Measurements from ENCODE around the gene KRT71. TPM values are rescaled to one million over a fixed set of nuclear protein-coding genes. Genes with fewer than 3 reads are reported as not detected.

Gene KRT71
- total RNA-seq, 1 experiment from 2014 or later: not detected

DNA sequence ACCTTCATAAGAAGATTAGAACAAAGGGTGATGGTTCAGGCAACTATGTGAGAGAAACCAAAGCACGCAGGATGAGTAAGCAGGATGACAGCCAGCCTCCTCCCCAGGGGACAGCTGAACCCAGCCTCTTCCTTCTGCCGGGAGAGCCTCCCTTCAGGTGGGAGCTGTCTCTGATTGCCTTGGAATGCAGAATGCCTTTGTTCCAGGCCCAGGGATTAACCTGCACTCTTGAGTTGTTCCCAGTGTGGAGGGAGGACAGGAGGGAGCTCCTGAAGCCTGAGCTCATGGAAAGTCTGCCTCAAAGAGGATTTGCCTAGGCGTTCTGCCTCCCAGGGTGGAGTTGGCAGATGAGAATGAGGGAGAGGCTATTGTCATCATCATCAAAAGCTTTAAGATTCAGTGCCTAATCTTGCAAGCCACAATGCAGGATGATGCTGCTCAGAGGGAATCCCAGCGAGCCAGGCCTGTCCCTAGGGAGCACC lies 56.3 kb downstream of the KRT71 start:
- no peak for DNase-seq (ENCODE audit: low read depth, low spot score)
- Histone ChIP-seq H3K4me3 (ENCODE audit: low read depth in 2 of 2, low read length in 2 of 2) (no peak overlapping the region), H3K27me3 (ENCODE audit: control insufficient read depth, insufficient read depth, low read length) (peaks cover 9% of the 10 kb centered on the region; the same call in 1 of the 2 replicates), H3K36me3 (ENCODE audit: control insufficient read depth, insufficient read depth, low read length) (no peaks in the 10 kb centered on the region), H3K27ac (ENCODE audit: low read length) (no peak overlapping the region), H3K4me1 (ENCODE audit: control insufficient read depth, insufficient read depth, low read length) (no peaks in the 10 kb centered on the region), H3K9me3 (ENCODE audit: control insufficient read depth, insufficient read depth, low read depth, low read length) (no peaks in the 10 kb centered on the region)
- no TSS peak for BruUV-seq (replicated peaks)
- intact Hi-C loops (cut with micrococcal nuclease; ENCODE audit: unreplicated experiment) (no loop called here), in situ Hi-C loops (cut with HindIII; ENCODE audit: low pct_unique_long_range_greater_than_20kb, low sequenced_read_pairs) (no loop called here)
- ATAC-seq: no peak
- TF ChIP-seq POLR2AphosphoS5 (IDR thresholded peaks at IDR 0.05; ENCODE audit: low read depth, low read length) (no peak), REST (IDR thresholded peaks at IDR 0.05; ENCODE audit: insufficient read depth in 1 of 2, low read depth in 2 of 2, low read length in 1 of 2) (no peak), SIN3A (IDR thresholded peaks at IDR 0.05; ENCODE audit: borderline replicate concordance, insufficient read depth, low read depth, low read length) (no peak)
- TF ChIP-seq, protein P1, sequence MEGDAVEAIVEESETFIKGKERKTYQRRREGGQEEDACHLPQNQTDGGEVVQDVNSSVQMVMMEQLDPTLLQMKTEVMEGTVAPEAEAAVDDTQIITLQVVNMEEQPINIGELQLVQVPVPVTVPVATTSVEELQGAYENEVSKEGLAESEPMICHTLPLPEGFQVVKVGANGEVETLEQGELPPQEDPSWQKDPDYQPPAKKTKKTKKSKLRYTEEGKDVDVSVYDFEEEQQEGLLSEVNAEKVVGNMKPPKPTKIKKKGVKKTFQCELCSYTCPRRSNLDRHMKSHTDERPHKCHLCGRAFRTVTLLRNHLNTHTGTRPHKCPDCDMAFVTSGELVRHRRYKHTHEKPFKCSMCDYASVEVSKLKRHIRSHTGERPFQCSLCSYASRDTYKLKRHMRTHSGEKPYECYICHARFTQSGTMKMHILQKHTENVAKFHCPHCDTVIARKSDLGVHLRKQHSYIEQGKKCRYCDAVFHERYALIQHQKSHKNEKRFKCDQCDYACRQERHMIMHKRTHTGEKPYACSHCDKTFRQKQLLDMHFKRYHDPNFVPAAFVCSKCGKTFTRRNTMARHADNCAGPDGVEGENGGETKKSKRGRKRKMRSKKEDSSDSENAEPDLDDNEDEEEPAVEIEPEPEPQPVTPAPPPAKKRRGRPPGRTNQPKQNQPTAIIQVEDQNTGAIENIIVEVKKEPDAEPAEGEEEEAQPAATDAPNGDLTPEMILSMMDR (IDR thresholded peaks at IDR 0.05): no peak
- ChIA-PET CTCF (no interaction called here), POLR2A (no interaction called here)

GRCh38 chr12:52496054-52496453 lies 56.9 kb downstream of the KRT71 start:
- Histone ChIP-seq H3K27ac (ENCODE audit: low read length) (no peak overlapping the region), H3K9me3 (ENCODE audit: control insufficient read depth, insufficient read depth, low read depth, low read length) (no peaks in the 10 kb centered on the region), H3K27me3 (ENCODE audit: control insufficient read depth, insufficient read depth, low read length) (peaks cover 9% of the 10 kb centered on the region; the same call in 1 of the 2 replicates), H3K36me3 (ENCODE audit: control insufficient read depth, insufficient read depth, low read length) (no peaks in the 10 kb centered on the region), H3K4me3 (ENCODE audit: low read depth in 2 of 2, low read length in 2 of 2) (no peak overlapping the region), H3K4me1 (ENCODE audit: control insufficient read depth, insufficient read depth, low read length) (no peaks in the 10 kb centered on the region)
- BruUV-seq (replicated peaks): no TSS peak
- no peak for DNase-seq (ENCODE audit: low read depth, low spot score)
- intact Hi-C loops (cut with micrococcal nuclease; ENCODE audit: unreplicated experiment): no loop called here
- TF ChIP-seq, protein P1 (IDR thresholded peaks at IDR 0.05): no peak
- no peak for TF ChIP-seq REST (IDR thresholded peaks at IDR 0.05; ENCODE audit: insufficient read depth in 1 of 2, low read depth in 2 of 2, low read length in 1 of 2)
- TF ChIP-seq SIN3A (IDR thresholded peaks at IDR 0.05; ENCODE audit: borderline replicate concordance, insufficient read depth, low read depth, low read length): no peak
- TF ChIP-seq TCF7L2 (IDR thresholded peaks at IDR 0.05; ENCODE audit: low read depth, low read length): no peak
- TF ChIP-seq POLR2AphosphoS5 (IDR thresholded peaks at IDR 0.05; ENCODE audit: low read depth, low read length): no peak
- in situ Hi-C loops (cut with HindIII; ENCODE audit: low pct_unique_long_range_greater_than_20kb, low sequenced_read_pairs): no loop called here
- CTCF ChIA-PET: no interaction called here
- POLR2A ChIA-PET: no interaction called here
- ATAC-seq: no peak

Data from Panc1 (cell line).